ENCODE data around the gene ALDH16A1. TPM values are rescaled to one million over a fixed set of nuclear protein-coding genes. Genes with fewer than 3 reads are reported as not detected.

The ALDH16A1 gene
- total and polyA plus RNA-seq, 2 donors (not counting 3 experiments of a cell fraction or from before 2014, with no cell fraction given), result 27.6 to 33.2 TPM

GRCh38 chr19:49448432-49448786 lies 4.6 kb upstream of the ALDH16A1 start:
- POLR2A ChIA-PET, result no interaction called here
- Histone ChIP-seq H3K9me1 (replicated peaks; ENCODE audit: control insufficient read depth, extremely low read depth, insufficient read depth, low read length) (no peaks in the 10 kb centered on the region), H3K36me3 (ENCODE audit: control insufficient read depth in 2 of 2, extremely low read depth in 1 of 2, insufficient read depth in 2 of 2, low read length in 2 of 2) (peaks cover 0 to 4% of the 10 kb centered on the region in 2 experiments), H3K27me3 (ENCODE audit: control insufficient read depth in 2 of 2, insufficient read depth in 2 of 2, low read length in 2 of 2) (no peaks in the 10 kb centered on the region), H3K79me2 (ENCODE audit: control insufficient read depth, insufficient read depth, low read length) (peaks cover 10% of the 10 kb centered on the region), H2AFZ (ENCODE audit: low read depth, low read length) (no peak overlapping the region), H3K4me2 (ENCODE audit: insufficient read depth, low read length) (no peak overlapping the region), H3K4me3 (replicated peaks in 1 of 3; ENCODE audit: insufficient read depth in 1 of 3, low read depth in 1 of 3, low read length in 3 of 3) (no peak overlapping the region), H3K9ac (replicated peaks; ENCODE audit: extremely low read depth, insufficient read depth, low read length) (no peak overlapping the region), H3K27ac (ENCODE audit: insufficient read depth, low read depth, low read length) (no peak overlapping the region), H3K4me1 (ENCODE audit: control insufficient read depth, extremely low read depth, insufficient read depth, low read length) (peaks cover 5% of the 10 kb centered on the region), H4K20me1 (replicated peaks; ENCODE audit: control insufficient read depth, extremely low read depth, insufficient read depth, low read length) (no peaks in the 10 kb centered on the region), H3K9me3 (replicated peaks; ENCODE audit: control insufficient read depth, insufficient read depth, low read length) (no peaks in the 10 kb centered on the region)
- TF ChIP-seq FOS (IDR thresholded peaks at IDR 0.05; ENCODE audit: borderline replicate concordance, insufficient read depth, low read length), result no peak
- TF ChIP-seq MAX (IDR thresholded peaks at IDR 0.05; ENCODE audit: insufficient read depth, insufficient read length), result no peak
- TF ChIP-seq EZH2 (IDR thresholded peaks at IDR 0.05; ENCODE audit: borderline replicate concordance, low read depth, low read length, severe bottlenecking), result no peak
- no peak for TF ChIP-seq POLR2AphosphoS5 (IDR thresholded peaks at IDR 0.05; ENCODE audit: insufficient read depth, low read depth, low read length)
- TF ChIP-seq MYC (IDR thresholded peaks at IDR 0.05; ENCODE audit: low read depth, low read length), result no peak
- no peak for TF ChIP-seq JUN (IDR thresholded peaks at IDR 0.05; ENCODE audit: borderline replicate concordance, insufficient read depth, insufficient read length, low read depth)
- CTCF ChIA-PET, result no interaction called here
- FAIRE-seq (no peak), DNase-seq (ENCODE audit: low read depth, low spot score) (no peak)
- no TSS peak for BruUV-seq (replicated peaks)
- dilution Hi-C loops (cut with MboI; ENCODE audit: extremely low pct_ligation_motif_present, low sequenced_read_pairs) (no loop called here), intact Hi-C loops (cut with micrococcal nuclease) (no loop called here)

GRCh38 chr19:49450405-49450804 lies 2.6 kb upstream of the ALDH16A1 start:
- Histone ChIP-seq H3K9ac (replicated peaks; ENCODE audit: extremely low read depth, insufficient read depth, low read length) (no peak overlapping the region), H3K27ac (ENCODE audit: insufficient read depth, low read depth, low read length) (no peak overlapping the region), H4K20me1 (replicated peaks; ENCODE audit: control insufficient read depth, extremely low read depth, insufficient read depth, low read length) (no peaks in the 10 kb centered on the region), H3K4me1 (ENCODE audit: control insufficient read depth, extremely low read depth, insufficient read depth, low read length) (peaks cover 11% of the 10 kb centered on the region), H3K9me1 (replicated peaks; ENCODE audit: control insufficient read depth, extremely low read depth, insufficient read depth, low read length) (no peaks in the 10 kb centered on the region), H2AFZ (ENCODE audit: low read depth, low read length) (no peak overlapping the region), H3K36me3 (ENCODE audit: control insufficient read depth in 2 of 2, extremely low read depth in 1 of 2, insufficient read depth in 2 of 2, low read length in 2 of 2) (peaks cover 0 to 4% of the 10 kb centered on the region in 2 experiments), H3K4me2 (ENCODE audit: insufficient read depth, low read length) (peak overlapping the region; percentile 78), H3K4me3 (replicated peaks in 1 of 3; ENCODE audit: insufficient read depth in 1 of 3, low read depth in 1 of 3, low read length in 3 of 3) (peak overlapping the region in 1 of 3 experiments; percentile 47), H3K79me2 (ENCODE audit: control insufficient read depth, insufficient read depth, low read length) (peaks cover 11% of the 10 kb centered on the region), H3K9me3 (replicated peaks; ENCODE audit: control insufficient read depth, insufficient read depth, low read length) (no peaks in the 10 kb centered on the region), H3K27me3 (ENCODE audit: control insufficient read depth in 2 of 2, insufficient read depth in 2 of 2, low read length in 2 of 2) (no peaks in the 10 kb centered on the region)
- TF ChIP-seq MYC (IDR thresholded peaks at IDR 0.05; ENCODE audit: low read depth, low read length), result no peak
- no peak for TF ChIP-seq GATA2 (IDR thresholded peaks at IDR 0.05; ENCODE audit: insufficient read depth, insufficient read length, low read depth, low read length)
- TF ChIP-seq EZH2 (IDR thresholded peaks at IDR 0.05; ENCODE audit: borderline replicate concordance, low read depth, low read length, severe bottlenecking), result no peak
- TF ChIP-seq CTCF (IDR thresholded peaks at IDR 0.05; ENCODE audit: extremely low read depth in 1 of 2, insufficient read depth in 1 of 2, low read depth in 1 of 2, low read length in 2 of 2), result no peak
- TF ChIP-seq MAX (IDR thresholded peaks at IDR 0.05; ENCODE audit: insufficient read depth, insufficient read length), result no peak
- TF ChIP-seq FOS (IDR thresholded peaks at IDR 0.05; ENCODE audit: borderline replicate concordance, insufficient read depth, low read length), result no peak
- no peak for TF ChIP-seq POLR2AphosphoS5 (IDR thresholded peaks at IDR 0.05; ENCODE audit: insufficient read depth, low read depth, low read length)
- no peak for TF ChIP-seq JUN (IDR thresholded peaks at IDR 0.05; ENCODE audit: borderline replicate concordance, insufficient read depth, insufficient read length, low read depth)
- intact Hi-C loops (cut with micrococcal nuclease) (loop anchor here (5.0 kb wide), 2 partner anchors 192 to 427 kb away; partner anchors contain the start of genes AKT1S1, RRAS, SCAF1 and TBC1D17), dilution Hi-C loops (cut with MboI; ENCODE audit: extremely low pct_ligation_motif_present, low sequenced_read_pairs) (no loop called here)
- FAIRE-seq, result no peak
- ChIA-PET POLR2A (no interaction called here), CTCF (interaction anchor here (0.6 to 1.4 kb wide), 3 partner anchors 9 to 126 kb away, joined by 3 to 7 read pairs (median 4); no protein-coding TSS in a partner anchor)
- no TSS peak for BruUV-seq (replicated peaks)
- no peak for DNase-seq (ENCODE audit: low read depth, low spot score)
